ENCODE results near the gene GARS1.

The GARS1 gene

GRCh38 chr7:30633223-30633622, 38.5 kb downstream of the GARS1 start:
- TF ChIP-seq GATA2 (IDR thresholded peaks at IDR 0.05; ENCODE audit: low read depth, low read length) (no peak), GATA3 (IDR thresholded peaks at IDR 0.05; ENCODE audit: low read depth, low read length) (no peak)

GRCh38 chr7:30634193-30634626, 39.5 kb downstream of the GARS1 start:
- TF ChIP-seq GATA2 (IDR thresholded peaks at IDR 0.05; ENCODE audit: low read depth, low read length), result no peak
- no peak for TF ChIP-seq GATA3 (IDR thresholded peaks at IDR 0.05; ENCODE audit: low read depth, low read length)

GRCh38 chr7:30634634-30635201, 40.0 kb downstream of the GARS1 start:
- TF ChIP-seq GATA2 (IDR thresholded peaks at IDR 0.05; ENCODE audit: low read depth, low read length) (no peak), GATA3 (IDR thresholded peaks at IDR 0.05; ENCODE audit: low read depth, low read length) (no peak)

- TF ChIP-seq GATA2 (IDR thresholded peaks at IDR 0.05; ENCODE audit: low read depth, low read length) (no peak), GATA3 (IDR thresholded peaks at IDR 0.05; ENCODE audit: low read depth, low read length) (no peak)
These were observed 41.1 kb downstream of the GARS1 start for GRCh38 chr7:30635798-30636197.

- TF ChIP-seq GATA3 (IDR thresholded peaks at IDR 0.05; ENCODE audit: low read depth, low read length), result no peak
These were observed 48.1 kb downstream of the GARS1 start for GRCh38 chr7:30642789-30643188.

GRCh38 chr7:30644286-30644955, 49.7 kb downstream of the GARS1 start:
- TF ChIP-seq GATA2 (IDR thresholded peaks at IDR 0.05; ENCODE audit: low read depth, low read length), result no peak

- no peak for TF ChIP-seq GATA2 (IDR thresholded peaks at IDR 0.05; ENCODE audit: low read depth, low read length)
- TF ChIP-seq GATA3 (IDR thresholded peaks at IDR 0.05; ENCODE audit: low read depth, low read length), result no peak
These were observed 51.0 kb downstream of the GARS1 start for GRCh38 chr7:30645661-30646060.

GRCh38 chr7:30646154-30646553, 51.5 kb downstream of the GARS1 start:
- TF ChIP-seq GATA3 (IDR thresholded peaks at IDR 0.05; ENCODE audit: low read depth, low read length) (no peak), GATA2 (IDR thresholded peaks at IDR 0.05; ENCODE audit: low read depth, low read length) (no peak)

- TF ChIP-seq GATA3 (IDR thresholded peaks at IDR 0.05; ENCODE audit: low read depth, low read length) (no peak), GATA2 (IDR thresholded peaks at IDR 0.05; ENCODE audit: low read depth, low read length) (no peak)
These were observed 53.1 kb downstream of the GARS1 start for GRCh38 chr7:30647589-30648364.

- TF ChIP-seq GATA3 (IDR thresholded peaks at IDR 0.05; ENCODE audit: low read depth, low read length) (no peak), GATA2 (IDR thresholded peaks at IDR 0.05; ENCODE audit: low read depth, low read length) (no peak)
These were observed 54.3 kb downstream of the GARS1 start for GRCh38 chr7:30648744-30649540.

- TF ChIP-seq GATA2 (IDR thresholded peaks at IDR 0.05; ENCODE audit: low read depth, low read length), result no peak
- TF ChIP-seq GATA3 (IDR thresholded peaks at IDR 0.05; ENCODE audit: low read depth, low read length), result no peak
These were observed 55.2 kb downstream of the GARS1 start for GRCh38 chr7:30649717-30650420.

GRCh38 chr7:30650421-30650808, 55.7 kb downstream of the GARS1 start:
- TF ChIP-seq GATA2 (IDR thresholded peaks at IDR 0.05; ENCODE audit: low read depth, low read length), result no peak
- no peak for TF ChIP-seq GATA3 (IDR thresholded peaks at IDR 0.05; ENCODE audit: low read depth, low read length)

- TF ChIP-seq GATA3 (IDR thresholded peaks at IDR 0.05; ENCODE audit: low read depth, low read length) (no peak), GATA2 (IDR thresholded peaks at IDR 0.05; ENCODE audit: low read depth, low read length) (no peak)
These were observed 57.5 kb downstream of the GARS1 start for GRCh38 chr7:30652132-30652531.

Data from SH-SY5Y (cell line).